A673 (cell line): ENCODE measurements around the gene MOSPD2. TPM values are rescaled to one million over a fixed set of nuclear protein-coding genes. Genes with fewer than 3 reads are reported as not detected.

Source experiments
- BruUV-seq: library from RNA; stranded (reverse); fragments of 400-500 nt; replicated peaks from 2 replicates; lab custom pipeline; 2021; lab: Mats Ljungman, UMichigan
- CTCF ChIA-PET: fragments of 300-600 bp; sonication (Branson Sonifier 250); formaldehyde crosslinking; loops from one replicate; lab custom pipeline; 2022; ENCODE audit warnings: antibody characterized with exemption; lab: Charles Lee
- POLR2A ChIA-PET: fragments of 300-600 bp; sonication (Branson Sonifier 250); formaldehyde crosslinking; loops from one replicate; lab custom pipeline; 2022; ENCODE audit warnings: antibody characterized with exemption; ENCODE audit not compliant: low non-redundant PET; lab: Charles Lee
- DNase-seq: peaks from one replicate; pipeline ENCODE4 v3.0.0-alpha.2; 2015; ENCODE audit warnings: low spot score
- H3K27ac ChIP-seq: fragments of 200-600 bp; sonication (generic); 2 replicates; pipeline ENCODE4 v1.5.1; 2016; ENCODE audit warnings: mixed run types, low read depth, mild to moderate bottlenecking, mixed read lengths, antibody characterized with exemption, low read length; ENCODE audit not compliant: poor library complexity, severe bottlenecking
- H3K27me3 ChIP-seq: fragments of 200-600 bp; sonication (generic); replicated peaks from 2 replicates; pipeline ENCODE4 v1.6.1; 2017; ENCODE audit warnings: mixed run types, low read depth, mild to moderate bottlenecking, mixed read lengths, antibody characterized with exemption, low read length; ENCODE audit not compliant: insufficient read depth, poor library complexity
- H3K36me3 ChIP-seq: fragments of 200-600 bp; sonication (generic); 2 replicates; pipeline ENCODE4 v1.6.1; 2016; ENCODE audit warnings: mixed run types, mild to moderate bottlenecking, mixed read lengths, antibody characterized with exemption, low read length; ENCODE audit not compliant: insufficient read depth, poor library complexity, severe bottlenecking
- H3K4me1 ChIP-seq: fragments of 200-600 bp; sonication (generic); 2 replicates; pipeline ENCODE4 v1.6.1; 2017; ENCODE audit warnings: mixed run types, mild to moderate bottlenecking, mixed read lengths, antibody characterized with exemption, low read length; ENCODE audit not compliant: insufficient read depth, poor library complexity, severe bottlenecking
- H3K4me3 ChIP-seq: fragments of 200-600 bp; sonication (generic); 2 replicates; pipeline ENCODE4 v1.5.1; 2016; ENCODE audit warnings: low read depth, mixed run types, mild to moderate bottlenecking, mixed read lengths, low read length; ENCODE audit not compliant: poor library complexity, severe bottlenecking
- H3K9me3 ChIP-seq: fragments of 200-600 bp; sonication (generic); 2 replicates; pipeline ENCODE4 v1.6.1; 2016; ENCODE audit warnings: mixed run types, low read depth, mild to moderate bottlenecking, mixed read lengths, antibody characterized with exemption, low read length; ENCODE audit not compliant: poor library complexity, severe bottlenecking
- EZH2 ChIP-seq: fragments of 200-600 bp; sonication (generic); IDR thresholded peaks from 2 replicates; pipeline ENCODE4 v1.6.1; 2017; ENCODE audit warnings: borderline replicate concordance, low read depth, mild to moderate bottlenecking, mixed read lengths, antibody characterized with exemption, low read length; ENCODE audit not compliant: poor library complexity, severe bottlenecking
- intact Hi-C: fragments of 100-400 bp; cut with micrococcal nuclease; formaldehyde crosslinking; loops from one replicate; pipeline ENCODE4 v1.10.0; 2022; ENCODE audit not compliant: unreplicated experiment
- total RNA-seq: library from RNA; stranded (reverse); gene quantifications from 2 replicates; pipeline ENCODE4 v1.2.3, GENCODE V29; 2021
- TF ChIP-seq, protein P1 (sequence below): fragments of 300-800, 200-600 bp; sonication (generic); conservative IDR thresholded peaks from 2 replicates; pipeline ENCODE4 v1.5.1; 2017; ENCODE audit warnings: low read depth, mild to moderate bottlenecking, antibody characterized with exemption, low read length, moderate library complexity, mixed read lengths

Gene MOSPD2
- total RNA-seq, 1 experiment from 2014 or later, result 11.5 TPM

DNA sequence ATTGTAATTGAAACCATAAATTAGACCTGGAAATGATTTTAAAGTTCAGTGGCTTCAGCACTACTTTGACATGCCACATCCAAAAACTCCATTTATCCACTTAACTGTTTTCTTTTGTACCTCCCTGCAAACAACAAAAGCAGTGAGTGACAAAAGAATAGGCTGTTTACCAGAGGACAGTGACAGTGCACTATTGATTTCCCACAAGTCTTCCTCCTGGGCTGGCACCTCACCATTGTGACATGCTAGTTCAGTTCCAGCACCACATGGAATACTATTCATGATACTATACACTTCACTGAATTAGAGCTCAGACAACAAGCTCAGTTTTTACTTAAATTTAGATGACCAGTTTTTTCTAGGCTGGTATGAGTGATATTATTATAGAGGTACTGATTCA is 29.3 kb downstream of the MOSPD2 start:
- Histone ChIP-seq H3K4me3 (no peak overlapping the region), H3K9me3 (no peaks in the 10 kb centered on the region), H3K36me3 (peaks cover 8% of the 10 kb centered on the region), H3K27ac (no peak overlapping the region), H3K27me3 (no peaks in the 10 kb centered on the region), H3K4me1 (peaks cover 7% of the 10 kb centered on the region)
- BruUV-seq, result no TSS peak
- POLR2A ChIA-PET, result no interaction called here
- intact Hi-C loops, result no loop called here
- CTCF ChIA-PET, result no interaction called here
- DNase-seq, result no peak
- TF ChIP-seq, protein P1, sequence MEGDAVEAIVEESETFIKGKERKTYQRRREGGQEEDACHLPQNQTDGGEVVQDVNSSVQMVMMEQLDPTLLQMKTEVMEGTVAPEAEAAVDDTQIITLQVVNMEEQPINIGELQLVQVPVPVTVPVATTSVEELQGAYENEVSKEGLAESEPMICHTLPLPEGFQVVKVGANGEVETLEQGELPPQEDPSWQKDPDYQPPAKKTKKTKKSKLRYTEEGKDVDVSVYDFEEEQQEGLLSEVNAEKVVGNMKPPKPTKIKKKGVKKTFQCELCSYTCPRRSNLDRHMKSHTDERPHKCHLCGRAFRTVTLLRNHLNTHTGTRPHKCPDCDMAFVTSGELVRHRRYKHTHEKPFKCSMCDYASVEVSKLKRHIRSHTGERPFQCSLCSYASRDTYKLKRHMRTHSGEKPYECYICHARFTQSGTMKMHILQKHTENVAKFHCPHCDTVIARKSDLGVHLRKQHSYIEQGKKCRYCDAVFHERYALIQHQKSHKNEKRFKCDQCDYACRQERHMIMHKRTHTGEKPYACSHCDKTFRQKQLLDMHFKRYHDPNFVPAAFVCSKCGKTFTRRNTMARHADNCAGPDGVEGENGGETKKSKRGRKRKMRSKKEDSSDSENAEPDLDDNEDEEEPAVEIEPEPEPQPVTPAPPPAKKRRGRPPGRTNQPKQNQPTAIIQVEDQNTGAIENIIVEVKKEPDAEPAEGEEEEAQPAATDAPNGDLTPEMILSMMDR, result no peak
- TF ChIP-seq EZH2, result no peak

DNA sequence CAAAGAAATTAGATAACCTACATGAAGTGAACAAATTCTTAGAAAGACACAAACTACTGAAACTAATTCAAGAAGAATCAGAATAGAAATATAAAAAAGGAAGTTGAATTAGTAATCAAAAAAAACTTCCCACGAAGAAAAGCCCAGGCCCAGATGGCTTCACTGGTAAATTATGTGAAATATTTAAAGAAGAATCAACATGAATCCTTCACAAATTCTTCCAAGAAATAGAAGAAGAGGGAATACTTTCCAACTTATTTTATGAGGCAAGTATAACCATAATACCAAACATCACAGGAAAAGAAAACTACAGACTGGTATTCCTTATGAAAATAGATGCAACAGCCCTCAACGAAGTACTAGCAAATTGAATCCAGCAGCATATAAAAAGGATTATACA is 30.7 kb downstream of the MOSPD2 start:
- peaks cover 7% of the 10 kb centered on the region for H3K4me1 ChIP-seq
- peaks cover 8% of the 10 kb centered on the region for H3K36me3 ChIP-seq
- ChIA-PET CTCF (no interaction called here), POLR2A (no interaction called here)
- no peak overlapping the region for H3K27ac ChIP-seq
- no peak overlapping the region for H3K4me3 ChIP-seq
- TF ChIP-seq, protein P1, result no peak
- TF ChIP-seq EZH2, result no peak
- no TSS peak for BruUV-seq
- H3K27me3 ChIP-seq, result no peaks in the 10 kb centered on the region
- no peaks in the 10 kb centered on the region for H3K9me3 ChIP-seq
- intact Hi-C loops, result no loop called here
- no peak for DNase-seq

DNA sequence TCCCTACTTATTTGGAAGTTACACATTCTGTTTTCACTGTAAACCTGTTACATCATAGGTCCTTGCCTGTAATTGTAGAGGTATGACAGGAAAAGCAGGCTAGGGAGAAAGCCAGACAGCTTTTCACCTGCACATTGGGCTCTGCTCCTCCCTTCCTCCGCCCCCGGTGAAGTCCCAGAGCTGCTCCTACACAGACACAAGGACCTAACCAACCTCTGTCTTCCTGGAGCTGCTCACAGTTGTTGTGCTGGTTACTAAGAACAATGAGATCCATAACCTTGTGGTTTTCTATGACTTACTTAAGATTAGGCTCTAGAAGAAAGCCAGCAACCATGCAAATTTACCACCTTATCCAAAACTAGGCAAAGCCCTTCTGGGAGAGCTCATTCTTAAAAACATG is 40.0 kb downstream of the MOSPD2 start:
- H3K9me3 ChIP-seq, result no peaks in the 10 kb centered on the region
- intact Hi-C loops, result no loop called here
- TF ChIP-seq, protein P1, result no peak
- POLR2A ChIA-PET, result interaction anchor here (0.8 kb wide), 1 partner anchor 16 kb away, joined by 3 read pairs; no protein-coding TSS in a partner anchor
- no peaks in the 10 kb centered on the region for H3K27me3 ChIP-seq
- no peaks in the 10 kb centered on the region for H3K4me1 ChIP-seq
- no peak overlapping the region for H3K27ac ChIP-seq
- H3K36me3 ChIP-seq, result no peaks in the 10 kb centered on the region
- no TSS peak for BruUV-seq
- H3K4me3 ChIP-seq, result no peak overlapping the region
- CTCF ChIA-PET, result no interaction called here
- no peak for DNase-seq
